RPMI8226 (cell line): ENCODE data around the gene CLHC1.
A peak's percentile ranks its signal among the peaks of the same experiment; 100 is the strongest.
"Not testable (repeated sequence)": the region's sequence is repeated elsewhere in the genome, so short reads cannot be mapped to it uniquely, and the experiment has no call there.

Source experiments
- DNase-seq: peaks from one replicate; pipeline ENCODE4 v3.0.0-alpha.2; 2015

The CLHC1 gene

DNA sequence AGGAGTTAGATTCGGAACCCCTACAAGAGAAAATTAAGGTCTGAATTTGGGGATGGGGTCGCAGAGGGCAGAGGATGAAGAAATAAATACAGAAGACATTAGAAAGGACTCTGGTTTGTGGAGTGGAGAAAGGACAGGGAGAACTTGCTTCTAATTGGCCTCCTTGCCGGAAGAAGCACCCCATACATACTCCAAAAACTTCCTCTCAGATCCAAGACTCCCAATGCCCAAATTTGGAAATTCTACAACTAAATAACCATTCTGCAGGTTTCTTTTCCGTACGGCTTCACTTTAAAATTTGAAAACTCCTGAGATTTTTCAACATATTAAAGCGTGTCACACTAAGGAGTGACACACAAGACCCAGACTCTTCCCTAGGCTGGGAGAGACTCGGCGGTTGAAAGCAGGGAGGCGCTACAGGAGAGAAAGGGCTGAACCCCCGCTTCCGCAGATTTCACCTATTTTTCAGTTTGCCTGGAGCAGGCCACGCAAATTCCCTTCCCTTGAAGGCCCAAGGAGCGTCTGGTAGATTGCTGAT lies 478 bp downstream of the CLHC1 start:
- DNase-seq: peak; percentile 12

DNA sequence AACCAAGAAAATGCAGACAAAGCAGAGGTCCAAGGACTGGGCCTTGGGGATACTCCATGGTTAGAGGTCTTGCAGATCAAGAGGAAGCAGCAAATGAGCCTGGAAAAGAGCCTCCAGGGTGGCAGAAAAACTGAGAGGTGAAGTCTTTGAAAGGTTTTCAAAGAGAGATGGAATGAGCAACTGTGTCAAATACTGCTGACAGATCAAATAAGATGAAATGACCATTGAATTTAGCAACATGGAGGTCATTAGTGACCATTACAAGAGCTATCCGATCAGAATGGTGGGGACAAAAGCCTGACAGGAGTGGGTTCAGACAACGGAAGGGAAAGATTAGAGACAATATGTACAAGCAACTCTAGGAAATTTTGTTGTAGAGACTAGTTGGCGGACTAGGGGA lies 1.5 kb downstream of the CLHC1 start:
- DNase-seq: no peak

DNA sequence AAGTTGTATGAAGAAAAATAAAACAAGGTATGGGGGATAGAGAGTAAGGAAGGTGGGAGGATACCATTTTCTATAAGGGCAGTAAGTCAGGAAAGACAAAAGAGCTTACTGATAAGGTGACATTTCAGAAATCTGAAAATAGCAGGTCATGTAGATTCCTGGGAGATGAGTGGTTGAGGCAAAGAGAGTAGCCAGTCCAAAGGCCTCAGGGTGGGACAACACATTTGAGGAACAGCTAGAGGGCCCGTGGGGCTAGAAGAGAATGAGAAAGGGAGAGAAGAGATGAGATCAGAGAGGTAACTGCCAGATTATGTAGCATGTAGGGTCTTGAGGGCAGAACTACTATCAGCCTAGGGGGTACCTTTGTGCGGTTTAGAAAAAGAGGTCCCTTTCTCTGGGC lies 2.9 kb downstream of the CLHC1 start:
- no peak for DNase-seq

DNA sequence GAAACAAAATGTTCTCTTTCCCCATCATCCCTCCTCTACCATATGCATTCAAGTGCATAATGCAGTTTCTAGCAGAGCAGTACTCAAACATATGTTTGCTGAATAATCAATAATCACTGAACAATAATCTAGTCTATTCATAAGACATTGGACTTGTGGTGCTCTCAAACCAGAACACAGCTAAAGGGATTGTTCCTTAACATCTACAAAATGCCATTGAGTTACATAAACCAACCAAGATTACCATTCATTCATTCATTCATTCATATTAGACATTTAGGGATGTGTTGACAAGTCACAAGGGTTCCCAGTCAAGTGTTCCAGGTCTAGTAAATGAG lies 3.9 kb downstream of the CLHC1 start:
- no peak for DNase-seq

- DNase-seq: not testable (repeated sequence)
These were observed 4.5 kb downstream of the CLHC1 start for GRCh38 chr2:55227437-55228225.

DNA sequence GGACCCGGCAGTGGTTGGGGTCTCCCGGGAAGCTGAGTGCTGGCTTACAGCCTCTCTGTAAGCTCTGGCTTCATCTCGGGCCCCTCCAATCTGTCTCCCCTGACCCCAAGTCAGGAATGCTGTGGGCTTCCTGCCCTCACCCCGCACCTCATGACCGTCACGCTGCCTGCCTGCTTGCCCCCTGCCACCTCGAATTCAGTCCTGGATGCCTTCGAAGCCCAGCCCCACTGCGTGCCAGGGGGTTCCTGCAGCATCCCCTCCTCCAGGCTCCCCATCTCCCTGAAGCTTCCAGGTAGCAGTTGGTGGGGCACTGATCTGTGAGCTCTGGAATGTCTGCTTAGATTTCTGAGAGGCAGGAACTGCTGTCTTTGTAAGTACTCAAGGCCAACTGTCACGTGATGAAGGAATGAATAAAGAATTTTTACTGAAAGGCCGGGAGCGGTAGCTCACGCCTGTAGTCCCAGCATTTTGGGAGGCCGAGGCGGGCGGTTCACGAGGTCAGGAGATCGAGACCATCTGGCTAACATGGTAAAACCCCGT lies 6.5 kb downstream of the CLHC1 start:
- DNase-seq: no peak

- no peak for DNase-seq
These were observed 7.3 kb downstream of the CLHC1 start for GRCh38 chr2:55224761-55225261.

DNA sequence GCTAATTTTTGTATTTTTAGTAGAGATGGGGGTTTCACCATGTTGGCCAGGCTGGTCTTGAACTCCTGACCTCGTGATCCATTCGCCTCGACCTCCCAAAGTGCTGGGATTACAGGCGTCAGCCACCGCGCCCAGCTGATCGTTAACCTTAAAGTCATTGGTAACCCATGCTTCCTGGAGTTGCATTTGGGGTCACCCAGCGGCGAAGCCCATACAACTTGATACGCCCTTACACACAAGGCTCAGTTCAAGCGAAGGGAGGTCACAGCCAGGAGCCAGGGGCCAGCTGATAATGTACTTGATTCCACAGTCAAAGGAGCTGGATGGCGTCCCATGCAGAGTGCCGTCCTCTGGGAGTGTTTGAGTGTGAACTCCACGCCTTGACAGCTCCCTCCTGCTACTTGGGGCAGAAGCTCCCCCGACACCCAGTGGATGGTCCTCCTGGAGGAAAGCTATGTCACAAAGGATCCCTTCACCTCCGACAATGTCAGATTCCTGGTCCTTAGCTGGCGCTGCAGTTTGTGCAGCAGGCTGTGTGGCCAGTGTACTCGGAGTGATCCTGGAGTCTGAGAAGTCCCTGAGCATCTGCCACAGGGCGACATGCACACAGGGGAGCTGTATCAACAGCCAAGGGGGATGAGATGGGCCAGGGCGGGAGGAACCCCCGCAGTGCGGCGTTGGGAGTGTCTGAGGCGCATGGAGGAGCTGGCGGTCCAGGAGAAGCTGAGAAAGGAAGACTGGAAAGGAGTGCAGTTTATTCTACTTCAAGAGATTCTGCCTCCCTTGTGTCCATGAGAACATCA lies 7.9 kb downstream of the CLHC1 start:
- DNase-seq: no peak

DNA sequence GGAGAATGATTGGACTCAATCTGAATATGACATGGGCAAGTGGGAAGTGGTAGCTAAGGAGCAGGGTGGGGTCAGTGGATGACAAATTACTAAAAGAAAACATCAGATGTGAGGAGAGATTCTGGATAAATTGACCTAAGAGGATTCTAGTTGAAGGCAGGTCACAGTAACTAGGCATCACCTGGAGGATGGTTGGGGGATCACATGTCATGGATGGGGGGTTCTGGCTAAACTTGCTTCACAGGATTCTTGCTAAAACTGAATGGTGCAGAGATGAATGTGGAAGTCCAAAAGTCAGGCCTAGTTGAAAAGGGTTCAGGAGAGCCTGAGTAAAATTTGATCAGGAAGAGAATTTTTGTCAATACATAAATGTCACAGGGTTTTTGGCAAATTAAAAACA lies 18.3 kb downstream of the CLHC1 start:
- no peak for DNase-seq

DNA sequence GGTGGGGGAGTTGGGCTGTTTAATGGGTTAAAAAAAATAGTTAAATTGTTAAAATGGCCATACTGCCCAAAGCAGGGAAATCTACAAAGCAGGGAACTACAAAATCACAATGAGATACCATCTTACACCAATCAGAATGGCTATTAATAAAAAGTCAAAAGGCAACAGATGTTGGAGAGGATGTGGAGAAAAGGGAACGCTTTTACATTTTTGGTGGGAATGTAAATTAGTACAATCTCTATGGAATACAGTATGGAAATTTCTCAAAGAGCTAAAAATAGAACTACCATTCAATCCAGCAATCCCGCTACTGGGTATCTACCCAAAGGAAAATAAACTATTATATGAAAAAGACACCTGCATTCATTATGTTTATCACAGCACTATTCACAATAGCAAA lies 27.1 kb downstream of the CLHC1 start:
- DNase-seq: no peak

GRCh38 chr2:55204536-55204935 lies 27.6 kb downstream of the CLHC1 start:
- no peak for DNase-seq

DNA sequence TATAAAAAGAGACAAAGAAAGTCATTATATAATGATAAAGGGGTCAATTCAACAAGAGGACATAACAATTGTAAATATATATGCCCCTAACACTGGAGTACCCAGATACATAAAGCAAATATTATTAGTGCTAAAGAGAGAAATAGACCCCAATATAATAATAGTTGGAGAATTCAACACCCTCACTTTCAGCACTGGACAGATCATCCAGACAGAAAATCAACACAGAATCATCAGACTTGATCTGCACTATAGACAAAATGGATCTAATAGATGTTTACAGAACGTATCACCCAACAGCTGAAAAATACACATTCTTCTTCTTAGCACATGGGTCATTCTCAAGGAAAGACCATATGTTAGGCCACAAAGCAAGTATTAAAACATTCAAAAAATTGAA lies 31.7 kb downstream of the CLHC1 start:
- DNase-seq: no peak

DNA sequence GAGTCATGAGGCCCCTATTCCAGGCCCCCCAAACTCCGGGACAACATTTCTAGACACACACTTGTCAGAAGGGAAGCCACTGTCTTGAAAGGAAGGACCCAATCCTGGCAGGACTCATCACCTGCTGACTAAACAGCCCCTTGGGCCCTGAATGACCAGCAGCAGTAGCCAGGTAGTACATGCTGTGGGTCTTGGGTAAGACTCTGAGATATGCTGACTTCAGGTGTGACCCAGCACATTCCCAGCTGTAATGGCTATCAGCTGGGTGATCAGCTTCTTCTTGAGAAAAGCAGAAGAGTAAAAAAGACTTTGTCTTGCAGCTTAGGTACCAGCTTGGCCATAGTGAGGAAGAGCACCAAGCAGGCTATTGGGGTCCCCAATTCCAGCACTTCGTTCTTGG lies 35.6 kb downstream of the CLHC1 start:
- no peak for DNase-seq

DNA sequence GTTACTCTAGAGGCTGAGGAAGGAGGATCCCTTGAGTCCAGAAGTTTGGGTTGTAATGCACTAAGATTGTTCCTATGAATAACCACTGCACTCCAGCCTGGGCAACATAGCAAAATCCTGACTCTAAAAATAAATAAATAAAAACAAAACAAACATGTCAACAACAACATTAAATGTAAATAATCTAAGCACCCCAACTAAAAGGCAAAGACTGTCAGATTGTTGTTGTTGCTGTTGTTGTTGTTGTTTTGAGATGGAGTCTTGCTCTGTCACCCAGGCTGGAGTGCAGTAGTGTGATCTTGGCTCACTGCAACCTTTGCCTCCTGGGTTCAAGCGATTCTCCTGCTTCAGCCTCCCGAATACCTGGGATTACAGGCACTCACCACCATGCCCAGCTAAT lies 40.2 kb downstream of the CLHC1 start:
- not testable (repeated sequence) for DNase-seq

DNA sequence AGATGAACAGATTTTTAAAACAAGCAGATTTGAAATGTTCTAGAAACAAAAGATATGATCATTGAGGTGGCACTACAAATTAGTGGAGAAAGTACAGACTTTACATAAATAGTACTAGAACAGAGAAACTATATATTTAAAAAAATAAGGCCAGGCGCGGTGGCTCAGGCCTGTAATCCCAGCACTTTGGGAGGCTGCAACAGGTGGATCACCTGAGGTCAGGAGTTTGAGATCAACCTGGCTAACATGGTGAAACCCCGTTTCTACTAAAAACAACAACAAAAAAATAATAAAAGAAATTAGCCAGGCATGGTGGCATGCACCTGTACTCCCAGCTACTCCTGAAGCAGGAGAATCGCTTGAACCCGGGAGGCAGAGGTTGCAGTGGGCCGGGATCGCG lies 45.3 kb downstream of the CLHC1 start:
- not testable (repeated sequence) for DNase-seq

- DNase-seq: no peak
These were observed 51.7 kb downstream of the CLHC1 start for GRCh38 chr2:55180374-55180773.

- no peak for DNase-seq
These were observed 56.0 kb downstream of the CLHC1 start for GRCh38 chr2:55176094-55176415.

- peak; percentile 59 for DNase-seq
These were observed 56.6 kb downstream of the CLHC1 start for GRCh38 chr2:55175254-55176093.

DNA sequence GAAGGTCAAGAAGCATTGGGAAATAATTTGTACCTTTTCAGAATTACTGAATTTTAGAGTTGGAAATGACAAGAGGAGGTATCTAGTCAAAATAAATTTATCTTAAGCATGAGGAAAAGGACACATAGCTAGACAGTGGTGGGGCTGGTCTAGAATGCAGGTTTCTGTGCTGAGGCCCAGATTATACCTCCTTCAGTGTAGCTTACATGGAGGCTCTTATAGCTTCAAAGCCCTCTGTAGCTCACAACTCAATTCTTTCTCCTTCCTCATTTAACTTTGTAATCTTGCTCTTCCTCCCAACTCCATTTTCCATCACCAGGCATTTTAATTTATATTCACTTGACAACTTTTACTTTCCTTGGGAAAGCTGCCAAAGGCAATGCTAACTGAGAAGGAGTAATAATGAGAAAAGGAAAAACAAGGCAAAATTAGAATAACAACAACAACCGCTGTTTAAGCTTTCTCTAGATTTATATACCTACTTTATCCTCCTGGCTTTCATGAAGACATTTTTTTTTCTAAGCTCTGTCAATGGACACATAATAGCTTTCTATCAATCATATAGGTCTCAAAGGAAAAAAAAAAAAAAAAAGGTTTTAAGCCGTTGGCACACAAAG lies 58.5 kb downstream of the CLHC1 start:
- DNase-seq: no peak

- DNase-seq: no peak
These were observed 62.2 kb downstream of the CLHC1 start for GRCh38 chr2:55169915-55170314.

DNA sequence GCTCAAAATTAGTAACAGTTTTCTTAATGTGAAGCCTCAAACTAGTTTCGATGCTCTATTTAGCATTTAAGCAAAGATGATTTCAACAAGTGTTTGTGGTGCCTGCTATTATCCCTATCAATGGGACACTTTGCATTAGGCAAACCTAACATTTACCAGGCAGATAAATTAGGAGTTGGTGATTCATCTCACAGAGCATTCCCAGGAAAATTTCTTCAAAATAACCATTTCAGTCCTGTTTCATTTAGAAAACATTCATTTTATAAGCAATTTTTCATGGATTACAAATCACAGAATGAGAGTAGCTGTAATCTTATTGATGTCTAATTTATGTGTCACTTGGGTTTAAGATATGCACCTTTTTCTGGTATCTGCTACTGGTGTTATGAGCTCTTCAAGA lies 62.7 kb downstream of the CLHC1 start:
- DNase-seq: no peak
